Calu3 (cell line): ENCODE measurements around the gene MICALL2. TPM values are rescaled to one million over a fixed set of nuclear protein-coding genes. Genes with fewer than 3 reads are reported as not detected.

Experiments
- BruUV-seq: library from RNA; stranded (reverse); fragments of 400-500 nt; replicated peaks from 2 replicates; lab custom pipeline; 2021; lab: Mats Ljungman, UMichigan
- CTCF ChIA-PET: fragments of 300-600 bp; sonication (Branson Sonifier 250); formaldehyde crosslinking; loops from one replicate; lab custom pipeline; 2022; ENCODE audit warnings: antibody characterized with exemption; lab: Charles Lee
- DNase-seq: peaks from one replicate; pipeline ENCODE4 v3.0.0; 2022
- H3K27ac Mint-ChIP-seq: one replicate; pipeline ENCODE4 v1.8.0; 2022; ENCODE audit warnings: mixed read lengths; ENCODE audit not compliant: unreplicated experiment
- H3K27me3 Mint-ChIP-seq: one replicate; pipeline ENCODE4 v1.8.0; 2022; ENCODE audit warnings: mixed read lengths; ENCODE audit not compliant: unreplicated experiment
- H3K36me3 Mint-ChIP-seq: one replicate; pipeline ENCODE4 v1.8.0; 2022; ENCODE audit warnings: mild to moderate bottlenecking, moderate library complexity, mixed read lengths; ENCODE audit not compliant: insufficient read depth, unreplicated experiment
- H3K4me1 Mint-ChIP-seq: one replicate; pipeline ENCODE4 v1.8.0; 2022; ENCODE audit warnings: mild to moderate bottlenecking, low read depth, mixed read lengths; ENCODE audit not compliant: unreplicated experiment
- H3K4me3 Mint-ChIP-seq: one replicate; pipeline ENCODE4 v1.8.0; 2022; ENCODE audit warnings: mild to moderate bottlenecking, low read depth, moderate library complexity, mixed read lengths; ENCODE audit not compliant: unreplicated experiment
- H3K9me3 Mint-ChIP-seq: one replicate; pipeline ENCODE4 v1.8.0; 2022; ENCODE audit warnings: low read depth, mixed read lengths; ENCODE audit not compliant: unreplicated experiment
- intact Hi-C: fragments of 100-400 bp; cut with micrococcal nuclease; formaldehyde crosslinking; loops from one replicate; pipeline ENCODE4 v1.10.0; 2022; ENCODE audit not compliant: unreplicated experiment
- total RNA-seq: library from RNA; stranded (reverse); gene quantifications from 2 replicates; pipeline ENCODE4 v1.2.3, GENCODE V29; 2022
- TF ChIP-seq, protein P1 (sequence below): fragments of 200-600 bp; IDR thresholded peaks from one replicate; pipeline ENCODE4 v1.8.0; 2022; ENCODE audit warnings: antibody characterized with exemption; ENCODE audit not compliant: unreplicated experiment

Gene MICALL2
- total RNA-seq, 1 experiment from 2014 or later = 162 TPM

DNA sequence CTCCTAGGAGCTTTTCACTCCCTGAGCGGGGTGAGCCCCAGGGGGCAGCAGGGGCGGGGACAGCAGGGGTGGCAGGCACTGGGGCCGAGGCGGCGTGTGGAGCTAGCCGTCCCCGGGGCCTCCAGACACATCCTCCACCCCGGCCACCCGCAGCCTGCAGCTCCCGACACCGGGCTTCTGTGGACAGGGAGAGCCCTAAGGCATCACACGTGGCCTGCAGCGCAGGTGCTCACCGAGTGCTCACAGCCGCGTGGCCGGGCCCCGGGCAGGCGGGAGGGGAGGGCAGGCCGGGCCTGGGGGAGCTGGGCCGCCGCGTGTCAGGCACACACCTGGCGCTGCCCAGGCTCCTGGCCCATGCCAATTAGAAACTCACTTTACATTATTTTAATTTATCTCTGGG lies 51.4 kb downstream of the MICALL2 start:
- peaks cover 94% of the 10 kb centered on the region for H3K27me3 Mint-ChIP-seq

DNA sequence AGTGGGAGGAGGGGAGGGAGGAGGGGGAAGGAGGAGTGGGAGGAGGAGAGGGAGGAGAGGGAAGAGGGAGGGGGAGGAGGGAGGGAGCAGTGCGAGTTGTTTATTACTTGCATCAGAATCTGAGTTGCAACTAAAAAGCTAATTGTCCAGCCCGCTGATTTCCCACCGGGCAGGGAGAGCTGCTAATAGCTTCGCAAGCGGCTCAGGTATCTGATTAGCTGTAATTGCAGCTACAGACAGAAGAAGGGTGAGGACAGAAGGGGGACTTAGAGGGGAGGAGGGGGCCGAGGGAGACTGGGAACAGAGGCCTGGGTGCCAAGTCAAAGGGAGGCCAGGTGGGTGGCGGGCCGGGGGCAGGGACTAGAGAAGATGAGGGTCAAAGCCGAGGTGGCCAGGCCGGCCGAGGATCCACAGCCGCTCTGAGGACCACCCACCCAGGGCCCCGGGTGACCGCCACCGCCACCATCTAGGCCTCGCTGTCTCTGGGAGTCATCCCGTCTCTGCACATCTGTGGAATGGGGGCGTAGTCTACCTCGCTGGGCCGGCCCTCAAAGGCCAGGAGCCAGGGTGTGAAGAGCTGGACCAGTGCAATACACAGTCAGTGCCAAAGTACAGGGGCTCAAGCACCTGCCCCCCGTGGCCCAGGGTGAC lies 54.2 kb downstream of the MICALL2 start:
- H3K27ac Mint-ChIP-seq = no peak overlapping the region
- no TSS peak for BruUV-seq
- no peaks in the 10 kb centered on the region for H3K36me3 Mint-ChIP-seq
- TF ChIP-seq, protein P1, sequence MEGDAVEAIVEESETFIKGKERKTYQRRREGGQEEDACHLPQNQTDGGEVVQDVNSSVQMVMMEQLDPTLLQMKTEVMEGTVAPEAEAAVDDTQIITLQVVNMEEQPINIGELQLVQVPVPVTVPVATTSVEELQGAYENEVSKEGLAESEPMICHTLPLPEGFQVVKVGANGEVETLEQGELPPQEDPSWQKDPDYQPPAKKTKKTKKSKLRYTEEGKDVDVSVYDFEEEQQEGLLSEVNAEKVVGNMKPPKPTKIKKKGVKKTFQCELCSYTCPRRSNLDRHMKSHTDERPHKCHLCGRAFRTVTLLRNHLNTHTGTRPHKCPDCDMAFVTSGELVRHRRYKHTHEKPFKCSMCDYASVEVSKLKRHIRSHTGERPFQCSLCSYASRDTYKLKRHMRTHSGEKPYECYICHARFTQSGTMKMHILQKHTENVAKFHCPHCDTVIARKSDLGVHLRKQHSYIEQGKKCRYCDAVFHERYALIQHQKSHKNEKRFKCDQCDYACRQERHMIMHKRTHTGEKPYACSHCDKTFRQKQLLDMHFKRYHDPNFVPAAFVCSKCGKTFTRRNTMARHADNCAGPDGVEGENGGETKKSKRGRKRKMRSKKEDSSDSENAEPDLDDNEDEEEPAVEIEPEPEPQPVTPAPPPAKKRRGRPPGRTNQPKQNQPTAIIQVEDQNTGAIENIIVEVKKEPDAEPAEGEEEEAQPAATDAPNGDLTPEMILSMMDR = no peak
- no peak overlapping the region for H3K4me3 Mint-ChIP-seq
- no peaks in the 10 kb centered on the region for H3K9me3 Mint-ChIP-seq
- peaks cover 99% of the 10 kb centered on the region for H3K27me3 Mint-ChIP-seq
- no peak for DNase-seq
- intact Hi-C loops = no loop called here
- CTCF ChIA-PET = interaction anchor here (0.7 kb wide), 1 partner anchor 29 kb away, joined by 6 read pairs; no protein-coding TSS in a partner anchor
- peaks cover 21% of the 10 kb centered on the region for H3K4me1 Mint-ChIP-seq

More for the DNA sequence above, 51.4 kb downstream of the MICALL2 start:
- no TSS peak for BruUV-seq
- H3K36me3 Mint-ChIP-seq = peaks cover 1% of the 10 kb centered on the region
- TF ChIP-seq, protein P1 = no peak
- peaks cover 11% of the 10 kb centered on the region for H3K4me1 Mint-ChIP-seq
- no peaks in the 10 kb centered on the region for H3K9me3 Mint-ChIP-seq
- intact Hi-C loops = no loop called here
- no peak overlapping the region for H3K4me3 Mint-ChIP-seq
- CTCF ChIA-PET = no interaction called here
- H3K27ac Mint-ChIP-seq = no peak overlapping the region
- DNase-seq = no peak

DNA sequence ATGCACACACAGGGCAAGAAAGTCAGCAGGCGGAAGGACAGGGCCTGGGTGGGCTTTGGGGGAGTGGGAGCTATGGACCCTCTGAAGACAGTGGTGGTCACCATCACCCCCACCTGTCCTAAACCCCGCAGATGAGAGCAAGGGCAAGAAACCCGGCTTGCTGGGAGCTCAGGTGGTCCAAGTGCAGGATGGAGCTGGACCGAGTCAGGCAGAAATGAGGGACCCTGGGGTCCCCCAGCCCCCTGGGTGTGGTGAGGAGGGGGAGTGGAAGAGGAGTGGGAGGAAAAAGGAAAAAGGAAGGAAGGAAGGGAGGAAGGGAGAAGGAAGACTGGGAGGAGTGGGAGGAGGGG lies 54.8 kb downstream of the MICALL2 start:
- DNase-seq = no peak
- no peaks in the 10 kb centered on the region for H3K9me3 Mint-ChIP-seq
- peaks cover 98% of the 10 kb centered on the region for H3K27me3 Mint-ChIP-seq
- no peak overlapping the region for H3K27ac Mint-ChIP-seq
- H3K36me3 Mint-ChIP-seq = no peaks in the 10 kb centered on the region
- BruUV-seq = no TSS peak
- TF ChIP-seq, protein P1 = no peak
- intact Hi-C loops = no loop called here
- no peak overlapping the region for H3K4me3 Mint-ChIP-seq
- CTCF ChIA-PET = interaction anchor here (0.9 kb wide), 1 partner anchor 20 kb away, joined by 4 read pairs; no protein-coding TSS in a partner anchor
- peaks cover 21% of the 10 kb centered on the region for H3K4me1 Mint-ChIP-seq

DNA sequence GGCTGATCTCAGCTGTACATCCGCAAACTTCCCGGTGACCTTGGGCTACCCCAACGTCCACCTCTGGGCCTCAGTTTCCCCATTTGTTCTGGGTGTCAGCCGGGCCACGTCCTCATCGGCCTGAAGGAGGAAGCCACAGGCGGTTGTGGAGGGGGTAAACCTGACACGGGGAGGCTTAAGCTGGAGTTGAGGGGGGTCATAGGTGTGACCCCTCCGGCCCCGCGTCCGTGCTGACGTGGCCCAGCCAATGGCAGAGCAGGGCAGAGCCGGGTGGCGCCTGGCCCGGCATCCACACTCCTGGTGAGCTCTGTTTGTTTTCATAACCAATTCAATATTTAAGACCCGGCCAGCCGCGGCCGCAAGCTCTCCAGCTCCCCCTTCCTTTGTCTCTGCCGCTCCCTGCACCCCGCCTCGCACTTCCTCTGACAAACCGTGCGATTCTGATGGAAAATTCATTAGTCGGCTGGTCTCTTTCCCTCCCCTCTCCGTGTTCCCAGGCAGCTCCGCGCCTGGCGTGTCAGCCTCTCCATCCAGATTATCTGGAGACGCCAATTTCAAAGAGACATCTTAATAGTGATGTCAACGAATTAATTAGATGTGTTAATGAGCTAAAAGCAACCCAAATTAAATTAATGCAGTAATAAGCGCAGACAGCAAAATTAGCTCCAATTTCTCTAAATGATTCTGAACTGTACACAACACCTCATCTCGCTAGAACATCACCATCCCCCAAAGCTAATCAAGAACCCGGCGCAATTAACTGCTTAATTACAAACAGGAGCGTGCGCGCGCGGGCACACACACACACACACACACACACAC lies 55.4 kb downstream of the MICALL2 start:
- CTCF ChIA-PET = interaction anchor here (0.6 to 1.5 kb wide), 4 partner anchors 19 to 209 kb away, joined by 3 to 5 read pairs (median 4); no protein-coding TSS in a partner anchor
- peak; percentile 38 for DNase-seq
- H3K9me3 Mint-ChIP-seq = no peaks in the 10 kb centered on the region
- no peak overlapping the region for H3K4me3 Mint-ChIP-seq
- peaks cover 98% of the 10 kb centered on the region for H3K27me3 Mint-ChIP-seq
- intact Hi-C loops = no loop called here
- peaks cover 21% of the 10 kb centered on the region for H3K4me1 Mint-ChIP-seq
- TF ChIP-seq, protein P1 = no peak
- no peaks in the 10 kb centered on the region for H3K36me3 Mint-ChIP-seq
- no peak overlapping the region for H3K27ac Mint-ChIP-seq
- no TSS peak for BruUV-seq
